ENCODE data around the gene TEKT1. TPM values are rescaled to one million over a fixed set of nuclear protein-coding genes. Genes with fewer than 3 reads are reported as not detected.
A peak's percentile ranks its signal among the peaks of the same experiment; 100 is the strongest.
"Not testable (repeated sequence)": the region's sequence is repeated elsewhere in the genome, so short reads cannot be mapped to it uniquely, and the experiment has no call there.

TEKT1 gene
- total RNA-seq, 1 experiment from 2014 or later, result 0.61 TPM

DNA sequence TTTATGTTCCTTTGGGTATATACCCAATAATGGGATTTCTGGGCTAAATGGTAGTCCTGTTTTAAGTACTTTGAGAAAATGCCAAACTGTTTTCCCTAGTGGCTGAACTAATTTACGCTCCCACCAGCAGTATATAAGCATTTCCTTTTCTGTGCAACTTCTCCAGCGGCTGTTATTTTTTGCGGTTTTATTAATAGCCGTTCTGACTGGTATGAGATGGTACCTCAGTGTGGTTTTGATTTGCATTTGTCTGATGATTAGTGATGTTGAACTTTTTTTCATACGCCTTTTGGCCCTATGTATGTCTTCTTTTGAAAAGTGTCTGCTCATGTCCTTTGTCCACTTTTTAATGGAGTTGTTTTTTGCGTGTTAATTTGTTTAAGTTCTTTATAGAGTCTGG lies 25.8 kb upstream of the TEKT1 start:
- H3K4me2 ChIP-seq, result no peak overlapping the region
- H3K4me3 ChIP-seq, result no peak overlapping the region
- TF ChIP-seq, protein P1, sequence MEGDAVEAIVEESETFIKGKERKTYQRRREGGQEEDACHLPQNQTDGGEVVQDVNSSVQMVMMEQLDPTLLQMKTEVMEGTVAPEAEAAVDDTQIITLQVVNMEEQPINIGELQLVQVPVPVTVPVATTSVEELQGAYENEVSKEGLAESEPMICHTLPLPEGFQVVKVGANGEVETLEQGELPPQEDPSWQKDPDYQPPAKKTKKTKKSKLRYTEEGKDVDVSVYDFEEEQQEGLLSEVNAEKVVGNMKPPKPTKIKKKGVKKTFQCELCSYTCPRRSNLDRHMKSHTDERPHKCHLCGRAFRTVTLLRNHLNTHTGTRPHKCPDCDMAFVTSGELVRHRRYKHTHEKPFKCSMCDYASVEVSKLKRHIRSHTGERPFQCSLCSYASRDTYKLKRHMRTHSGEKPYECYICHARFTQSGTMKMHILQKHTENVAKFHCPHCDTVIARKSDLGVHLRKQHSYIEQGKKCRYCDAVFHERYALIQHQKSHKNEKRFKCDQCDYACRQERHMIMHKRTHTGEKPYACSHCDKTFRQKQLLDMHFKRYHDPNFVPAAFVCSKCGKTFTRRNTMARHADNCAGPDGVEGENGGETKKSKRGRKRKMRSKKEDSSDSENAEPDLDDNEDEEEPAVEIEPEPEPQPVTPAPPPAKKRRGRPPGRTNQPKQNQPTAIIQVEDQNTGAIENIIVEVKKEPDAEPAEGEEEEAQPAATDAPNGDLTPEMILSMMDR (conservative IDR thresholded peaks at IDR 0.05), result no peak
- TF ChIP-seq EZH2 (IDR thresholded peaks at IDR 0.05; ENCODE audit: low read depth), result no peak
- no TSS peak for BruUV-seq (replicated peaks)
- no peaks in the 10 kb centered on the region for H3K9me2 ChIP-seq (ENCODE audit: insufficient read depth)
- intact Hi-C loops (cut with micrococcal nuclease; ENCODE audit: unreplicated experiment), result no loop called here
- no peaks in the 10 kb centered on the region for H3K9me3 ChIP-seq (ENCODE audit: insufficient read depth, low read depth)
- H3K27ac ChIP-seq, result no peak overlapping the region
- no peaks in the 10 kb centered on the region for H3K36me3 ChIP-seq (ENCODE audit: low read depth)
- H3K27me3 ChIP-seq (ENCODE audit: insufficient read depth, low read depth), result no peaks in the 10 kb centered on the region
- no peaks in the 10 kb centered on the region for H4K20me1 ChIP-seq (ENCODE audit: insufficient read depth)
- no peak for DNase-seq
- H3F3A ChIP-seq (ENCODE audit: insufficient read depth, low read depth), result no peaks in the 10 kb centered on the region
- no peak overlapping the region for H2AFZ ChIP-seq
- ChIA-PET CTCF (no interaction called here), POLR2A (ENCODE audit: unreplicated experiment) (no interaction called here)
- no peaks in the 10 kb centered on the region for H3K4me1 ChIP-seq (replicated peaks; ENCODE audit: insufficient read depth)
- H3K79me2 ChIP-seq (ENCODE audit: low read depth), result no peaks in the 10 kb centered on the region

DNA sequence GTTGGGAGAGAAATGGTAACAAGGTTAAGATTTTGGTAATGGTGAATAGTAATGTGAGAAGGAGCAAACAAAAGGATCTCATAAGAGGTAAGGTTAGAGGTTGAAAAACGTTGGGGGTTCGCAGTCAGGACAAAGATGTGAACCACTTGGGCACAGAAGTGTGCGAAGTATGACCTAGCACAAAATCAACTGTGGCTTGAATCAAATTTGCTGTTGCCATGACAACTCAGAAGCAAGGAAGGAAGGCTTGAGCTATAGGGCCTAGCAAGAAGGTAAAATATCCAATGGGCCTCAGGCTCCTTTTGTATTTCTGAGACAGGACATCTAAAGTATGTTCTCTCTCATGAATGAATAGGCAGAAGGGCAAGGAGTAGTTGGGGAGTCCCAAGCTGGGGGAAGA lies 24.5 kb upstream of the TEKT1 start:
- Histone ChIP-seq H3K4me1 (replicated peaks; ENCODE audit: insufficient read depth) (no peaks in the 10 kb centered on the region), H3K36me3 (ENCODE audit: low read depth) (no peaks in the 10 kb centered on the region), H4K20me1 (ENCODE audit: insufficient read depth) (no peaks in the 10 kb centered on the region), H2AFZ (no peak overlapping the region), H3K9me3 (ENCODE audit: insufficient read depth, low read depth) (no peaks in the 10 kb centered on the region), H3K27ac (no peak overlapping the region), H3K9me2 (ENCODE audit: insufficient read depth) (no peaks in the 10 kb centered on the region), H3K4me2 (no peak overlapping the region), H3K79me2 (ENCODE audit: low read depth) (no peaks in the 10 kb centered on the region), H3F3A (ENCODE audit: insufficient read depth, low read depth) (no peaks in the 10 kb centered on the region), H3K4me3 (no peak overlapping the region), H3K27me3 (ENCODE audit: insufficient read depth, low read depth) (no peaks in the 10 kb centered on the region)
- intact Hi-C loops (cut with micrococcal nuclease; ENCODE audit: unreplicated experiment), result no loop called here
- POLR2A ChIA-PET (ENCODE audit: unreplicated experiment), result no interaction called here
- no TSS peak for BruUV-seq (replicated peaks)
- no peak for TF ChIP-seq EZH2 (IDR thresholded peaks at IDR 0.05; ENCODE audit: low read depth)
- TF ChIP-seq, protein P1 (conservative IDR thresholded peaks at IDR 0.05), result no peak
- no peak for DNase-seq
- CTCF ChIA-PET, result no interaction called here

GRCh38 chr17:6853764-6854442 lies 22.4 kb upstream of the TEKT1 start:
- DNase-seq, result no peak
- ChIA-PET POLR2A (ENCODE audit: unreplicated experiment) (no interaction called here), CTCF (interaction anchor here (0.7 kb wide), 1 partner anchor 391 kb away, joined by 3 read pairs; no protein-coding TSS in a partner anchor)
- Histone ChIP-seq H3K9me3 (ENCODE audit: insufficient read depth, low read depth) (peaks cover 3% of the 10 kb centered on the region; the same call in 1 of the 2 replicates), H3F3A (ENCODE audit: insufficient read depth, low read depth) (no peaks in the 10 kb centered on the region), H4K20me1 (ENCODE audit: insufficient read depth) (no peaks in the 10 kb centered on the region), H3K4me2 (no peak overlapping the region), H3K27me3 (ENCODE audit: insufficient read depth, low read depth) (no peaks in the 10 kb centered on the region), H3K79me2 (ENCODE audit: low read depth) (no peaks in the 10 kb centered on the region), H3K27ac (no peak overlapping the region), H3K9me2 (ENCODE audit: insufficient read depth) (no peaks in the 10 kb centered on the region), H2AFZ (no peak overlapping the region), H3K4me1 (replicated peaks; ENCODE audit: insufficient read depth) (0 out of 2 replicates have a peak, but pooled peaks cover 2% of the 10 kb centered on the region), H3K36me3 (ENCODE audit: low read depth) (no peaks in the 10 kb centered on the region), H3K4me3 (no peak overlapping the region)
- TF ChIP-seq, protein P1 (conservative IDR thresholded peaks at IDR 0.05), result no peak; the same call in 1 of the 2 replicates
- TF ChIP-seq EZH2 (IDR thresholded peaks at IDR 0.05; ENCODE audit: low read depth), result no peak
- intact Hi-C loops (cut with micrococcal nuclease; ENCODE audit: unreplicated experiment), result no loop called here
- BruUV-seq (replicated peaks), result no TSS peak

- H3K4me2 ChIP-seq; POLR2A ChIA-PET (ENCODE audit: unreplicated experiment); intact Hi-C loops (cut with micrococcal nuclease; ENCODE audit: unreplicated experiment): not testable (repeated sequence)
These were observed 17.1 kb upstream of the TEKT1 start for GRCh38 chr17:6848545-6849179.

GRCh38 chr17:6846138-6846537 lies 14.6 kb upstream of the TEKT1 start:
- BruUV-seq (replicated peaks); H3F3A ChIP-seq (ENCODE audit: insufficient read depth, low read depth); H3K4me2 ChIP-seq; H4K20me1 ChIP-seq (ENCODE audit: insufficient read depth); H3K27me3 ChIP-seq (ENCODE audit: insufficient read depth, low read depth); H3K4me1 ChIP-seq (replicated peaks; ENCODE audit: insufficient read depth); DNase-seq; H3K36me3 ChIP-seq (ENCODE audit: low read depth); H3K9me3 ChIP-seq (ENCODE audit: insufficient read depth, low read depth); H3K9me2 ChIP-seq (ENCODE audit: insufficient read depth); intact Hi-C loops (cut with micrococcal nuclease; ENCODE audit: unreplicated experiment); H3K27ac ChIP-seq; H3K79me2 ChIP-seq (ENCODE audit: low read depth); H2AFZ ChIP-seq; H3K4me3 ChIP-seq: not testable (repeated sequence)
- CTCF ChIA-PET, result interaction anchor here (0.6 kb wide), 1 partner anchor 65 kb away, joined by 3 read pairs; no protein-coding TSS in a partner anchor
- POLR2A ChIA-PET (ENCODE audit: unreplicated experiment), result interaction anchor here (0.6 kb wide), 1 partner anchor 153 kb away, joined by 11 read pairs; no protein-coding TSS in a partner anchor

More at GRCh38 chr17:6848545-6849179, 17.1 kb upstream of the TEKT1 start:
- H3K4me3 ChIP-seq; H3F3A ChIP-seq (ENCODE audit: insufficient read depth, low read depth); H3K4me1 ChIP-seq (replicated peaks; ENCODE audit: insufficient read depth); H3K36me3 ChIP-seq (ENCODE audit: low read depth); CTCF ChIA-PET; H4K20me1 ChIP-seq (ENCODE audit: insufficient read depth); H3K9me2 ChIP-seq (ENCODE audit: insufficient read depth); H2AFZ ChIP-seq; H3K27ac ChIP-seq; H3K79me2 ChIP-seq (ENCODE audit: low read depth); H3K27me3 ChIP-seq (ENCODE audit: insufficient read depth, low read depth); H3K9me3 ChIP-seq (ENCODE audit: insufficient read depth, low read depth); BruUV-seq (replicated peaks): not testable (repeated sequence)
- DNase-seq, result peak in 1 of 2 experiments; percentile 39
